GM23338 (cell line): ENCODE data around the gene GUCY1A1.

Experiments
- CREB1 ChIP-seq: fragments of 250-450 bp; sonication (Bioruptor Pico); IDR thresholded peaks from 2 replicates; pipeline ENCODE4 v1.5.0; 2020; ENCODE audit warnings: low read depth, mild to moderate bottlenecking, moderate library complexity
- EZH2 ChIP-seq: fragments of 200-600 bp; sonication (generic); IDR thresholded peaks from one replicate; pipeline ENCODE4 v1.8.0; 2017; ENCODE audit warnings: antibody characterized with exemption, mild to moderate bottlenecking, low read depth; ENCODE audit not compliant: unreplicated experiment
- EZH2phosphoT487 ChIP-seq: fragments of 200-600 bp; sonication (generic); IDR thresholded peaks from one replicate; pipeline ENCODE4 v1.8.1; 2018; ENCODE audit warnings: antibody characterized with exemption; ENCODE audit not compliant: unreplicated experiment
- POLR2AphosphoS5 ChIP-seq: IDR thresholded peaks from 2 replicates; pipeline ENCODE4 v1.6.1; 2016; ENCODE audit warnings: antibody characterized with exemption, low read depth
- ZNF114 ChIP-seq: fragments of 250-450 bp; sonication (Bioruptor Pico); IDR thresholded peaks from 2 replicates; pipeline ENCODE4 v1.5.0; 2020; ENCODE audit warnings: mild to moderate bottlenecking, moderate library complexity
- TF ChIP-seq, protein P1 (sequence below), 2 experiments: fragments of 200-600 bp in 1 of 2; sonication (generic) in 1 of 2; conservative IDR thresholded peaks; 2 replicates each; pipeline versions ENCODE4 v1.5.1 to v1.6.1; 2016 to 2017; ENCODE audit warnings: antibody characterized with exemption in 2 of 2, low read depth in 2 of 2, mild to moderate bottlenecking in 2 of 2, moderate library complexity in 1 of 2
- TF ChIP-seq, protein P2 (sequence below): IDR thresholded peaks from one replicate; pipeline ENCODE4 v1.6.1; 2018; ENCODE audit warnings: antibody characterized with exemption; ENCODE audit not compliant: unreplicated experiment
- TF ChIP-seq, protein P3 (sequence below): IDR thresholded peaks from 2 replicates; pipeline ENCODE4 v1.6.1; 2016; ENCODE audit warnings: antibody characterized with exemption
- TF ChIP-seq, protein P4 (sequence below): fragments of 250-450 bp; sonication (Bioruptor Pico); IDR thresholded peaks from 2 replicates; pipeline ENCODE4 v1.5.0; 2020; ENCODE audit warnings: mild to moderate bottlenecking, moderate library complexity

DNA sequence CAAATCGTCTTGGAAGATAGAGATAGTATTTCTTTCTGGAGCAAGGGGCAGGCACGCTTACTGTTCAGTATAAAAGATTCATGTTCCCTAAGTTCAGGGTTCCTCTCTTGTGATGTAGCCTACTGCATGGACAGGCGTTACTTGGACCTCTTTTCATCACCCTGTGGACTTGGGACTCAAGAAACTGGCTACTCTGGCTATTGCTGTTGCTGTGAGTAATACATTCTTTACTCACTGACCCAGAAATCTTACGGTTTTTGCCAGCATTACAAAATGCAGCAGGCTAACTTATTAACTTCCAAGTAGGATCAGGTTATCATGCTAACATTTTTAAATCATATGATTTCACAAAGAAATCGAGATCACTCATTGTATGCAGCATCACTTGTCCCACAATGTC is 79.3 kb downstream of the GUCY1A1 start:
- TF ChIP-seq, protein P1, sequence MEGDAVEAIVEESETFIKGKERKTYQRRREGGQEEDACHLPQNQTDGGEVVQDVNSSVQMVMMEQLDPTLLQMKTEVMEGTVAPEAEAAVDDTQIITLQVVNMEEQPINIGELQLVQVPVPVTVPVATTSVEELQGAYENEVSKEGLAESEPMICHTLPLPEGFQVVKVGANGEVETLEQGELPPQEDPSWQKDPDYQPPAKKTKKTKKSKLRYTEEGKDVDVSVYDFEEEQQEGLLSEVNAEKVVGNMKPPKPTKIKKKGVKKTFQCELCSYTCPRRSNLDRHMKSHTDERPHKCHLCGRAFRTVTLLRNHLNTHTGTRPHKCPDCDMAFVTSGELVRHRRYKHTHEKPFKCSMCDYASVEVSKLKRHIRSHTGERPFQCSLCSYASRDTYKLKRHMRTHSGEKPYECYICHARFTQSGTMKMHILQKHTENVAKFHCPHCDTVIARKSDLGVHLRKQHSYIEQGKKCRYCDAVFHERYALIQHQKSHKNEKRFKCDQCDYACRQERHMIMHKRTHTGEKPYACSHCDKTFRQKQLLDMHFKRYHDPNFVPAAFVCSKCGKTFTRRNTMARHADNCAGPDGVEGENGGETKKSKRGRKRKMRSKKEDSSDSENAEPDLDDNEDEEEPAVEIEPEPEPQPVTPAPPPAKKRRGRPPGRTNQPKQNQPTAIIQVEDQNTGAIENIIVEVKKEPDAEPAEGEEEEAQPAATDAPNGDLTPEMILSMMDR (conservative IDR thresholded peaks at IDR 0.05; ENCODE audit: low read depth in 2 of 2), result no peak
- TF ChIP-seq EZH2, result no peak
- TF ChIP-seq, protein P2, sequence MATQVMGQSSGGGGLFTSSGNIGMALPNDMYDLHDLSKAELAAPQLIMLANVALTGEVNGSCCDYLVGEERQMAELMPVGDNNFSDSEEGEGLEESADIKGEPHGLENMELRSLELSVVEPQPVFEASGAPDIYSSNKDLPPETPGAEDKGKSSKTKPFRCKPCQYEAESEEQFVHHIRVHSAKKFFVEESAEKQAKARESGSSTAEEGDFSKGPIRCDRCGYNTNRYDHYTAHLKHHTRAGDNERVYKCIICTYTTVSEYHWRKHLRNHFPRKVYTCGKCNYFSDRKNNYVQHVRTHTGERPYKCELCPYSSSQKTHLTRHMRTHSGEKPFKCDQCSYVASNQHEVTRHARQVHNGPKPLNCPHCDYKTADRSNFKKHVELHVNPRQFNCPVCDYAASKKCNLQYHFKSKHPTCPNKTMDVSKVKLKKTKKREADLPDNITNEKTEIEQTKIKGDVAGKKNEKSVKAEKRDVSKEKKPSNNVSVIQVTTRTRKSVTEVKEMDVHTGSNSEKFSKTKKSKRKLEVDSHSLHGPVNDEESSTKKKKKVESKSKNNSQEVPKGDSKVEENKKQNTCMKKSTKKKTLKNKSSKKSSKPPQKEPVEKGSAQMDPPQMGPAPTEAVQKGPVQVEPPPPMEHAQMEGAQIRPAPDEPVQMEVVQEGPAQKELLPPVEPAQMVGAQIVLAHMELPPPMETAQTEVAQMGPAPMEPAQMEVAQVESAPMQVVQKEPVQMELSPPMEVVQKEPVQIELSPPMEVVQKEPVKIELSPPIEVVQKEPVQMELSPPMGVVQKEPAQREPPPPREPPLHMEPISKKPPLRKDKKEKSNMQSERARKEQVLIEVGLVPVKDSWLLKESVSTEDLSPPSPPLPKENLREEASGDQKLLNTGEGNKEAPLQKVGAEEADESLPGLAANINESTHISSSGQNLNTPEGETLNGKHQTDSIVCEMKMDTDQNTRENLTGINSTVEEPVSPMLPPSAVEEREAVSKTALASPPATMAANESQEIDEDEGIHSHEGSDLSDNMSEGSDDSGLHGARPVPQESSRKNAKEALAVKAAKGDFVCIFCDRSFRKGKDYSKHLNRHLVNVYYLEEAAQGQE, result no peak
- TF ChIP-seq POLR2AphosphoS5, result no peak
- no peak for TF ChIP-seq EZH2phosphoT487
- TF ChIP-seq ZNF114 (CRISPR knock-in tag), result no peak
- TF ChIP-seq, protein P3, sequence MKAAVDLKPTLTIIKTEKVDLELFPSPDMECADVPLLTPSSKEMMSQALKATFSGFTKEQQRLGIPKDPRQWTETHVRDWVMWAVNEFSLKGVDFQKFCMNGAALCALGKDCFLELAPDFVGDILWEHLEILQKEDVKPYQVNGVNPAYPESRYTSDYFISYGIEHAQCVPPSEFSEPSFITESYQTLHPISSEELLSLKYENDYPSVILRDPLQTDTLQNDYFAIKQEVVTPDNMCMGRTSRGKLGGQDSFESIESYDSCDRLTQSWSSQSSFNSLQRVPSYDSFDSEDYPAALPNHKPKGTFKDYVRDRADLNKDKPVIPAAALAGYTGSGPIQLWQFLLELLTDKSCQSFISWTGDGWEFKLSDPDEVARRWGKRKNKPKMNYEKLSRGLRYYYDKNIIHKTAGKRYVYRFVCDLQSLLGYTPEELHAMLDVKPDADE, result no peak
- TF ChIP-seq CREB1, result no peak
- TF ChIP-seq, protein P4, sequence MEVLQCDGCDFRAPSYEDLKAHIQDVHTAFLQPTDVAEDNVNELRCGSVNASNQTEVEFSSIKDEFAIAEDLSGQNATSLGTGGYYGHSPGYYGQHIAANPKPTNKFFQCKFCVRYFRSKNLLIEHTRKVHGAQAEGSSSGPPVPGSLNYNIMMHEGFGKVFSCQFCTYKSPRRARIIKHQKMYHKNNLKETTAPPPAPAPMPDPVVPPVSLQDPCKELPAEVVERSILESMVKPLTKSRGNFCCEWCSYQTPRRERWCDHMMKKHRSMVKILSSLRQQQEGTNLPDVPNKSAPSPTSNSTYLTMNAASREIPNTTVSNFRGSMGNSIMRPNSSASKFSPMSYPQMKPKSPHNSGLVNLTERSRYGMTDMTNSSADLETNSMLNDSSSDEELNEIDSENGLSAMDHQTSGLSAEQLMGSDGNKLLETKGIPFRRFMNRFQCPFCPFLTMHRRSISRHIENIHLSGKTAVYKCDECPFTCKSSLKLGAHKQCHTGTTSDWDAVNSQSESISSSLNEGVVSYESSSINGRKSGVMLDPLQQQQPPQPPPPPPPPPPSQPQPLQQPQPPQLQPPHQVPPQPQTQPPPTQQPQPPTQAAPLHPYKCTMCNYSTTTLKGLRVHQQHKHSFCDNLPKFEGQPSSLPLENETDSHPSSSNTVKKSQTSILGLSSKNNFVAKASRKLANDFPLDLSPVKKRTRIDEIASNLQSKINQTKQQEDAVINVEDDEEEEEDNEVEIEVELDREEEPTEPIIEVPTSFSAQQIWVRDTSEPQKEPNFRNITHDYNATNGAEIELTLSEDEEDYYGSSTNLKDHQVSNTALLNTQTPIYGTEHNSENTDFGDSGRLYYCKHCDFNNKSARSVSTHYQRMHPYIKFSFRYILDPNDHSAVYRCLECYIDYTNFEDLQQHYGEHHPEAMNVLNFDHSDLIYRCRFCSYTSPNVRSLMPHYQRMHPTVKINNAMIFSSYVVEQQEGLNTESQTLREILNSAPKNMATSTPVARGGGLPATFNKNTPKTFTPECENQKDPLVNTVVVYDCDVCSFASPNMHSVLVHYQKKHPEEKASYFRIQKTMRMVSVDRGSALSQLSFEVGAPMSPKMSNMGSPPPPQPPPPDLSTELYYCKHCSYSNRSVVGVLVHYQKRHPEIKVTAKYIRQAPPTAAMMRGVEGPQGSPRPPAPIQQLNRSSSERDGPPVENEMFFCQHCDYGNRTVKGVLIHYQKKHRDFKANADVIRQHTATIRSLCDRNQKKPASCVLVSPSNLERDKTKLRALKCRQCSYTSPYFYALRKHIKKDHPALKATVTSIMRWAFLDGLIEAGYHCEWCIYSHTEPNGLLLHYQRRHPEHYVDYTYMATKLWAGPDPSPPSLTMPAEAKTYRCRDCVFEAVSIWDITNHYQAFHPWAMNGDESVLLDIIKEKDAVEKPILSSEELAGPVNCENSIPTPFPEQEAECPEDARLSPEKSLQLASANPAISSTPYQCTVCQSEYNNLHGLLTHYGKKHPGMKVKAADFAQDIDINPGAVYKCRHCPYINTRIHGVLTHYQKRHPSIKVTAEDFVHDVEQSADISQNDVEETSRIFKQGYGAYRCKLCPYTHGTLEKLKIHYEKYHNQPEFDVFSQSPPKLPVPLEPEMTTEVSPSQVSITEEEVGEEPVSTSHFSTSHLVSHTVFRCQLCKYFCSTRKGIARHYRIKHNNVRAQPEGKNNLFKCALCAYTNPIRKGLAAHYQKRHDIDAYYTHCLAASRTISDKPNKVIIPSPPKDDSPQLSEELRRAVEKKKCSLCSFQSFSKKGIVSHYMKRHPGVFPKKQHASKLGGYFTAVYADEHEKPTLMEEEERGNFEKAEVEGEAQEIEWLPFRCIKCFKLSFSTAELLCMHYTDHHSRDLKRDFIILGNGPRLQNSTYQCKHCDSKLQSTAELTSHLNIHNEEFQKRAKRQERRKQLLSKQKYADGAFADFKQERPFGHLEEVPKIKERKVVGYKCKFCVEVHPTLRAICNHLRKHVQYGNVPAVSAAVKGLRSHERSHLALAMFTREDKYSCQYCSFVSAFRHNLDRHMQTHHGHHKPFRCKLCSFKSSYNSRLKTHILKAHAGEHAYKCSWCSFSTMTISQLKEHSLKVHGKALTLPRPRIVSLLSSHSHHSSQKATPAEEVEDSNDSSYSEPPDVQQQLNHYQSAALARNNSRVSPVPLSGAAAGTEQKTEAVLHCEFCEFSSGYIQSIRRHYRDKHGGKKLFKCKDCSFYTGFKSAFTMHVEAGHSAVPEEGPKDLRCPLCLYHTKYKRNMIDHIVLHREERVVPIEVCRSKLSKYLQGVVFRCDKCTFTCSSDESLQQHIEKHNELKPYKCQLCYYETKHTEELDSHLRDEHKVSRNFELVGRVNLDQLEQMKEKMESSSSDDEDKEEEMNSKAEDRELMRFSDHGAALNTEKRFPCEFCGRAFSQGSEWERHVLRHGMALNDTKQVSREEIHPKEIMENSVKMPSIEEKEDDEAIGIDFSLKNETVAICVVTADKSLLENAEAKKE (CRISPR knock-in tag), result no peak
